DMS114 treated with DMSO at 0.1 percent for 48 hours (cell line): ENCODE data around the gene XPNPEP1.
A peak's percentile ranks its signal among the peaks of the same experiment; 100 is the strongest.

Experiments
- DNase-seq: peaks from one replicate; lab custom pipeline; 2025; ENCODE audit not compliant: unreplicated experiment; lab: John Stamatoyannopoulos, UW

Gene XPNPEP1

DNA sequence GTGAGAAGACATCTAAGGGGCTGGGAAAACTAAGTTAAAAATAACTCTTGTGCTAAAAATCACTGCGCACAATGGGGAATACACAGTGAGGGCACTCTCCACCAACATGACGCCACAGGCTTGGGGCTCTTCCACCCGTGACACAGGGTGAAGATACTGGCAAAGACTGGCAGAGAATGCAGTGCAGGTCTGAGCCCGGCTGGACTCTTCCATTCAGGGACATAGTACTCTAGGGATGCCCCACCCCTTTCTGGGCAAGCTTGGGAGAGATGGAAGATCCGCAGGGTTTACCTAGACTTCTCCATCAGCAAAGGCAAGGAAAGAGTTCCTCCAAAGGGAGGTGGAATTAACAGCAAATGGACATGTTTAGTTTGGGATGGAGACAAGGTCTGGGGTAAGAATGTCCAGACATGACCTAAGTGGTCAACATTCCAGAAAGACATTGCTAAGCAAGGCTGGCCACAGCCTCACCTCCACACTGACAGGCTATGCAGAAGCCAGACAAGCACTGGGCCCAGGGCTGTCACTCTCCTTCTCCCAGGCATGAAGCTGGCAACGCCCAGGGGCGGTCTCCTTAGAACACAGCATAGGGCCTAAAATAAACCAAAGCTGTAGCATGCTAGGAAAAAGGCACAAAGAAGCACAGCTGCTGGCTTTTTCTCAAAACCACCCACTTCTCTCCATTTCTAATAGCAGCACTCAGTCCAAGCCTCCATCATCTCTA lies 28.1 kb downstream of the XPNPEP1 start:
- DNase-seq, result no peak

DNA sequence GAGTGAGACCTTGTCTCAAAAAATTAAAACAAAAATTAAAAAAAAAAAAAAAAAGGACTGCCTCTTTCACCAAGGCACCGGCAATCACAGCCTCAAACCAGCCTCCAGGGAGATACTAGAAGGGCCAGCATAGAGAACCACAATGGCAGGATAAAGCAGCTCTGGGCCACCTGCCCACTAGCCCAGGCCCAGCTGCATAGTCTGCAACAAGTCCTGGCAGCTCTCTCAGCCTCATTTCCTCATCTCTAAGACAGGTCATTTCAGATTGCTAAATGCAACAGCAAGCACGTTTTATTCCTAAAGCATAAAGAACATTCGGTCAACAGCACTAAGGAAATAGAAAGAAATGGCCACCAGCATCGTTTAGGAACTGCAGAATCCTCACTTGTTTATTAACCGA lies 28.8 kb downstream of the XPNPEP1 start:
- DNase-seq, result no peak

DNA sequence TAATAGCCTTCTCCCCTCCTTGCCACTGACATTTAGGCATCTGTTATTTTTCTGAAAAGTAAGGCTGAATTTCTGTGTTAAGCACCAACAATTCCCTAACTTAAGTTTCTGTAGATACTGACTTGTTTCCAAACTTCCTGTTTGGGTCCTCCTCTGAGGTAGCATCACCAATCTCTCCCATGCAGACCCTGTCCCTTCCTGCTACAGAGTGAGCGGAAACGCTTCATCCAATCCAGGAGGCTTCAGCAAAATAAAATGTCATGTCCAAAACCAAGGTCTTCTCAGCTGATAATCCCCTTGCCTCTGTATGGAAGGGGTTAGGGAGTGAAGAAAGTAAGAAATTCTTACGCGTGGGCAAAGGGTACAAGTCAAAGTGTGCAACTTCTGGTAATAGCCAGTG lies 29.9 kb downstream of the XPNPEP1 start:
- DNase-seq, result no peak

DNA sequence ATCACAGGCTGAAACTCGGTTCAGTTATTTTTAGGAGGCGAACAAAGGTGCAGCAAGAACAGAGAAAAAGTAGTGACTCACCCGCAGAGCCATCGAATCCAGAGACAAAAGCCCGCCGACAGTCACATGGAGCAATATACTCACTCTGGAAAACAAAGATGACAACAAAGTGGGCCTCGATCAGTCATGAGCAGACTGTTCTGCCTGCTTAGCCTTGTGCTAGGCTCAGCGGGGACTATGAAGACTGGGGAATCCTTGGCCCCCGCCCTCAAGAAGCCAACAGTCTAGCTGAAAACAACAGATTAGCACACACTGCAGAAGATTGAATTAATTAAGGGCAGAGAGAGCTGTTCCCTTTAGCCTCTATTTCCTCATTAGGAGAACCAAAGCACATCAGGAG lies 30.4 kb downstream of the XPNPEP1 start:
- no peak for DNase-seq

DNA sequence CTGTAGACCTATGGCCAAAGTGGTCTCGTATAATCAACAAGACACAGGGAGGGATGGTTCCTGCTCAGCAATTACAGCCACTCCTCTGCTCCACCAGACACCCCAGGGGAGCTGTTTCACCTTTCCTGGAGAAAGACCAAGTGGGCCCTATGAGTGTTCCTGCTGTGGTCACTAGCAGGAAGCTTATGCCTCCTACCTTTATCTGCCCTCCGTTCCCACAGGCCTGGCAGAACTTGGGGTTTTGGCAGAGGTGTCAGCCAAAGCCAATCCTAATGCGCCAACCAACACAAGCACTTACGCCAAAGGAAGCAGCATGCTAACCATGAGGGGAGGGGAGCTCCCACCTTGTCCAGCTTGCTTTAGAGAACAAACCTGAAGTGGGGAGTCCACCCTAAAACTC lies 31.2 kb downstream of the XPNPEP1 start:
- no peak for DNase-seq

DNA sequence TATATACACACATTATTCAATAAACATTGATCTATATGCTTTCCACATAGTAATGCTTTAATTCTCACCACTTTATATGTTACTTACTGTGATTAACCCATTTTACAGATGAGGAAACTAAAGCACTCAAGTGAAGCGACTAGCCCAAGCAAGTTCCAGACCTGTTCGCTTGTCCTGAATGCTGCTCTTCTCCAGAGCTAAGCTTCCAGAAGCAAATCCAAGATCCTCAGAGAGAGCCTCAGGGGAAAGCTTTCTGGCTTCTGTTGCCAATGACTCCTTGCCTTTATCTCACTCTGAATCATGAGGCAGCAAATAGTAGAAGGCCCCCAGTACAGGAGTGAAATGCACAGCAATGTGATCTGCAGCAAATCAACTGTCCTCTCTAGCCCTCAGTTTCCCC lies 32.2 kb downstream of the XPNPEP1 start:
- no peak for DNase-seq

DNA sequence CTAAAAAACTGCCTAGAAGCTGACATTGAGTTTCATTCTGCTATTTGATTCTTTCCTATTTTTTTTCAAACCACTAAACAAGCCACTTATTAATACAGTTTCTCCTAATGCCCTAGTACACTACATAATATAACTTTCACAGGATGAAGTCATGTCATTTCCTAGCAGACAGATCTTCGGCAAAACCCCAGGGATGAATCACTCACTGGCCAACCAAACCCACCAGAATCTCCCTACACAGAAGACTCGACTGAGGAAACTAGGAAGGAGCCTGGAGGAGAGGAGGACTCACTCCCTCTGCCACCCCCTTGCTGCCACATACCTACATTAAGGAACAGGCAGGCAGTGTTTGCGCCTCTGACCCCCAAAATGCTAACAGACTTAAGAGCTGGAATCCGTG lies 33.4 kb downstream of the XPNPEP1 start:
- no peak for DNase-seq

DNA sequence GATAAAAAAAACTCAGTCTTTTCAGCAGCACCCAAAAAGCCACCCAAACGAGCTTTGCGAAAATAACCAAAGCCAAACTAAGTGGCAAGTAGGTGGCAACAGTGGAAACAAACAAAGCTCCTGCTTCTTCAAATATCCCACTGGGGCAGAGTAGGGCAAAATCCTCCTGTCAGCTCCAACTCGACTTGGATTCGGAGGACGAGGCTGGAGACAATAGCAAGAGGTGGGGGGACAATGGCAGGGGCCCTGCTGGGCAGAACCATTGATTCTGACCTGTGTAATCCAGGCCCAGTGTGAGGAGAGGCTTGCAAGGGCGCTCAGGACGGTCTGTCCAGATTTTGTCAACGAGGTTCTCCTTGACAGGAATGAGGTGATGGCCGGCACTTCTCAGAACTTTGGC lies 35.5 kb downstream of the XPNPEP1 start:
- DNase-seq, result no peak

DNA sequence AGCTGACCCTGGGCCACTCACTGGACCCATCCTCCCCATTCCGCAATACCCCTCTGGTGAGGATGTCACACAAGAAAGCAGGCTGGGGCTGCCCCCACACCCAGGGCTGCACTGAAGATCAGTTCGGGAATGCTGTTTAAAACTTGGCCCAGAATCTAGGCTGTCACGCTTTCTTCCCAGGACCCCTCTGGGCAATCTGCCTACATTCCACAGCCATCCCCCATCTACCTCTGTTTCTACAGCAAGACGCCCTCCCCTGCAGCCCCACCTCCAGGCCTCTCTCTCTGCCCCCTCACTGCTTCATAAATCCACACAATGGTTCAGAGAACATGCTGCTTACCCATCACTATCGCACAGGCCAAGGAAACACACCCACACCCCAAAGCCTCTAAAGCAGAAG lies 36.1 kb downstream of the XPNPEP1 start:
- DNase-seq, result no peak

DNA sequence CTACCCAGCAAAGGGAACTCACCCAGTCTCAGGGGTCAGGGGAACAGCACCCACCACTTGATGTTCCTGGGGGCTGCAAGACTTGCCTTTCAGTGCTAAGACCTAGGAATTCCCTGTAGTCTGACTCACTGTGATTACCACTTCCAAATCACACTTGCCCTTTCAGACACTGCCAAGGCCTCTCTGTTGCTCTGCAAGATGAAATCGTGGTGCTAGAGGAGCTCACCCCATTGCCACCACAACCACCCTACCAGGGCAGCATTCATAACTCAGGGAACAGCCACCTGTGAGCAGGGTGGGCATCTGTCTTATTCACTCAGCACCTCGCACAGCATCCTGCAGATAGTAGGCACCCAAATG lies 36.5 kb downstream of the XPNPEP1 start:
- no peak for DNase-seq

DNA sequence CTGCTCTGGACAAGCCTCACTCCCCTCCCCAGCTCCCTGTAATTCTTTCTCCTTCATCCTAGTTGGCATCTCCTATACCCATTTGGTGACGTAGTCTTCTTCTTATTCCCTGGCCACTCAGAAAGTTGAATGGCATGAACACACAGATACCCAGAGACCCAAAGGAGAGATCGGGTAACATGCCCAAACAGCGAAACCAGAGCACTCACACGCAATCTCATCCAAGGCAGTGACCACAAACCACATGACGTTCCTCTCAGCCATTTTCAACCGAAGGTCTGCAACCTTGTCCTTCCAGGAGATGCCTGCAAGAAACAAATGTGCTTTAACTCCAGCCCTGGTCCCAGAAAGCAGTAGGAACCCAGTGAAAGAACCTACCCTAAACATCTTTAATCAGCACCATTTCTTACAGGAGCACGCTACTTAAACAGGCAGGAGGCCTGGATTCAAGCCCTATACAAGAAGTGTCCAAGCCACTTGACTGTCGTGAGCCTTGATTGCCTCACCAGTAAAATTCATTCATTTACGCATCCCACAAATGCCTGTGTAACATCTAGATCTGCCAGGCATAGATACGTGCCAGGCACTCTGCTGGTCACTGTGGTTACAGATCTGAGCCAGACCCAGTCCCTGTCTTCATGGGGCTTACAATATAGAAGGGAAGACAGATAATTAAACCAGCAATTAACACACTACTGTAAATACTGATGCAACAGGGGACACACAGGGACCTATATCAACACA lies 37.1 kb downstream of the XPNPEP1 start:
- DNase-seq, result no peak

DNA sequence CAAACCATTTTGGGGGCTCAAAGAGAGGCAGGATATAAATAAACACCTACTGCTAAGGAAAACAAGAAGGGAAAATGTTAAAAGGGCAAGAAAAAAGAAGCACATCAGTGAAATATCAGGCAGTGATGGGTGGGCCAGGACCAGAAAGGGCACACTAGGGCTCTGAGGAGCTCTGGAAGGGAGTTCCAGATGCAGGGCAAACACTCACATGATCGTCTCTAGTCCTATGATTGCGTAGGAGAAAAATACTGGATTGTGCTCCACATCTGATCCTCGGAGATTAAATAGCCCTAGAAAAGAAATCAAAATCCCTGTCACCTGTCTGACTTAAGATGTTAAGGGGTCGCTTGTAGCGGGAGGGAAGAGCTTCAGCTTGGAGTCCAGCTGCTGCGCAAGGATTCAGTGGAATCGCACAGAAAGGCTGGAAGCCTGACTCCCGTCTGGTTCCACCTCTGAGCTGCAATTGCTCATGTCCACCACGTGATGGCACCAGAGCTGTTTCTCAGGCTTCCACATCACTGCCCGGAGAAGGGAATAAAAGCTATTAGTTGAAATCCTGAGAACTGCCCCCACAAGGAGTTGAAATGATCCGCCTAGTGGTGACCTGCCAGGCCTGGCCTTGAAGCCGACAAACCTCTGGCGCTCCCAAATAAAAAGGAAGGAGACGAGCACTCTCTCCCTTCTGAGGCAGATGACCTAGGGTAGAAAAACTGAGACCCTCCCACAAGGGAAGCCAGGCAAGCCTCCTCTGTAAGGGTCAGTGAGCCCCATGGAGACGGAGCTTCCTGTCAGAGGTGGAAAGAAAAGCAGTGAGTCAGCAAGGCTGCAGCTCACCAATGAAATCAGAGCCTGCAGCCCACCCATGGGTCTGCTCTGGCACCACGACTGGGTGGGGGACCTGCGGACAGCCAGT lies 39.2 kb downstream of the XPNPEP1 start:
- peak; percentile 84 for DNase-seq

DNA sequence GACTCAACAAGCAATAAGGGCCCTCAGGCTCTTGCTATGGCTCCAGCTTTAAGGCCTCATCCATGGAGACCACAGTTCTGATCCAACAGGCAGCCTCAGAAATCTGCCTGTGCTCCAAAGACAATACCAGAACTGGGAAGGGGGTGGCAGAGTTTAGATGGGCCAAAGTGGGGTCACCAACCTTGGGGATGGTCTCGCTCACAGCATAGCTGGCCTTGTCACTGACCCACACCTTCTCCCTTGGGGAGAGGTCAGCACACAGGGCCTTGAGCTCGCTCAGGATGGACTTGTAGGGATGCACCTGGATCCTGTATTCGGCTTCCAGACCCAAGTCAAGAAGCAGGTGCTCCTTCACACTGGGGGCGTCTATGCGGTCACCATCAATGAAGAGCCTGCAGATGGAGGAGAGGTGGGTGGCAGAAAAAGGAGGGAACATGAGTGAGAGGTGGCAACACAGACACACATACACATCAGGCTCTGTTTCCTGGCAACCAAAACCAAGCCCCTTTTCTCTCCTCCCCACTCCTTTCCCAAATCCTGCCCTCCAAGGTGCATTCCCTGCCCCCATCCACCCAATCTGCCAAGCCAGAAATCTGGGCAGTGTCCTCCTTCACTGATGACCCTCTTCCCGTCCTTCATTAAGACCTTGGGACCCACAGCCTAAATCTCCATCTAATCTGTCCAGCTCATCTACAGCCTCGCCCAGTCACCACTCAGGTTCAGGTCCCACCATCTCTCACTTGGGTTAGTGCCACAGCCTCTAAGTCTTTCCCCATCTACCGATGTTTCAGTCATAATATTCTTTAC lies 40.9 kb downstream of the XPNPEP1 start:
- no peak for DNase-seq

DNA sequence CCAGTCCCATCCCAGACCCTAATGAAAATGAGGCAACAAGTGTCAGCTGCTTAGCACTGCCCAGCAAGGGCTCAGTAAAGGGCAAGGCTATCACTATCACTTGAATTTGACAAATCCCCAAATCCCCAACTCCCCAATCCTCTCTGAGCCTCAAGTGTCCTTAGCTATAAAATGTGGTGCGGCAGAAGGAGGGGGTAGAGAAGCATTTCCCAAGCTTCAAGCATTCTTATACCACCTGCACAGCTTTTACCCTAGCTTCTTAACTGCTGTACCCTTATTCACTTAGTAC lies 41.6 kb downstream of the XPNPEP1 start:
- DNase-seq, result no peak

DNA sequence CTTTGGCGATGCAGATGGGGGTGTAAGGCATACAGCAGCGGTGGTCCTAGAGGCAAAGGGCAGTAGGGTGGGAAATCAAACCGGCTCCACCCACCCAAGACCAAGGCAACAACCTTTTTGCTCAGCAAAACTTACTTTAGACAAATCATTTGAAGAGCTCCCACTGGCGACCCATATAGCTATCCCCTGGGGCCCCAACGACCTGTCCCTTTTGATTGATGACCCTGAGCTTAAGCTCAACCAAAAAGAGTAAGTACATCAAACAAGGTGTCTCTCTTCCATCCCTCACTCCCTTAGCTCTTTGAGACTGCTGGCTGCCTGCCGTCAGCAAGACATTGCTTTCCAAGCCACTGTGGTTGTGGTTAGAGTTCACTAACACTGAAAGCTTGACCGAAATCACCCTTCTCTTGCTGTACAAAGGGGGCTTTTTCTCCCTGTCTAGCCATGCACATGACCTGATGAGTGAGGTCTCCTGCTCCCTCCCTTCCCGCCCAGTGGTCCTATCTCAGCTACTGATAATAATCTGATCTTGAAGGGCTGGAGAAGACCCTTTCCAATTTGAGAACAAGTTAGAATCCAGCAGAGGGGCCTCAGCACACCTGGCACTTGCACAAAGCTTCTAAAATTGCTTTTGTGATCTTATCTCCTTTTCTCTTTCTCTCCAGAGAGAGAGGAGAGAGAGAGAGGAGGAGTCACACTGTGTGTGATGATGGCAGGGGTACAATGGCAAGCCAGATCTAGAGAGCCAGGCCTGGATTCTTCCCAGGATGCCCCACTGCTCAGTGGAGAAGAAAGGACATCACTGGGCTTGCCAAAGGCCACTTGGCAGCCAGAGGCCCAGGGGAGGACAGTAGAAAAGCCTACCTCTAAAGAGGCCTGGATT lies 42.2 kb downstream of the XPNPEP1 start:
- DNase-seq, result no peak

DNA sequence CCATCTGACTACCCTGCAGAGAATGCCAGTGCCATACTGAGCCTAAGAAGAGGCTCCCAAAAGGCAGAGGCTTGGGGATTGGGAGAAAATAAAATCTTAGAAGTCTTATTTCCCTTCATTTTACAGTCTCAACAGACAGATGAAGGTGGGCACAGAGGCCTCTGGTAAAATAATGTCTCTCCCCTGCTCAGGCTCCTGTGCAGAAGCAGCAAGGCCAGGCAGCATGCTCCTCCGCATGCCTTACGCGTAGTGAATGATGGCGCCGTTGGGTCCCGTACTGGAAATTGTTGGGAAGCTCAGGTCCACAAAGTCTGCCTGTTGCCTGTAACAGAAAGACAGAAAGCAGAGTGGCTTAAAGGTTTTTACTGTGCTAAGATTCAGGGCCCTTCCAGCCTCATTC lies 45.8 kb downstream of the XPNPEP1 start:
- DNase-seq, result no peak

DNA sequence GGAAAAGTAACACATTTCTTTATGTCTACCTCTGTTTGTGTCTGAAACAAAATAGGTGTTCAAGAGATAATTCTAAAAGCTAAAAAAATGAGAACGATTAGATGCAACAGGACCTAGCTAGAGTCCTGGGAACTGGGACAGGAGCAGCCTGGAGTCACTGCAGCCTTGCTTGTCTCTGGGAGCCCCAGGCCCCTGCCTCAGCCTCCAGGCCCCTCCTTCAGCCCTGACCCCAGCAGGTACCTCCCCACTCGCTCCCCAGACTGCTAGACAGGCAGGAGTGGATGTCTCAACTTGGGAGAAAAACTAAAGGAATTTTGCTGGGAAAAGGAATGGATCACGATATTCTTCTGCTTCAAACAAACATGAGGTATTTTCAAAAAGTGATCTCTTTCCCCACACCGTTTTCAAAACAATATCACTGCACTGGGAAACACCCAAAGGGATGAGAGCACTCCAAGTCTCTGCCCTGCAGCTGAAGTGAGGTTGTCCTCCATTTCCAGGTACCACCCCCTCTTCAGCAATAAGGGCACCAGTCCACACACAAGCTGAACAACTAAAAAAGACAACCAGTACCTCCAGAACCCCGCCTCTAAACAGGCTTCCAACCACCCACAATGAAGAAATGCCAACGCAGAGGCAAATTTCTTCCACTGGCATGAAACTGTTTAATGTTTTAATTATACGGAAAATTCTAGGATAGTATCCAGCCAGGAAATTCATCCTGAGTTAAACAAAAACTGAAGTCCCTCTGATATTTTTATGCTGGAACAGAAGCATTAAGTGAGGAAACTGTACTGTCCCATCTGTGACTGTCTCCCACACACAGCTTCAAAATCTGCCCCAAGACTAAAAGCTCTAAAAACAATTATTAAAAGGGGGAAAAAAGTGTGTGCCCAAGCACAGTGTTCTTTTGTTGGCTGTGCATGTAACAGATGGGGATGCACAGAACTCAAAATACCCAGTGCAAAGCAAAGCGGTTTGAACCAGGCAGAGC lies 47.2 kb downstream of the XPNPEP1 start:
- no peak for DNase-seq

DNA sequence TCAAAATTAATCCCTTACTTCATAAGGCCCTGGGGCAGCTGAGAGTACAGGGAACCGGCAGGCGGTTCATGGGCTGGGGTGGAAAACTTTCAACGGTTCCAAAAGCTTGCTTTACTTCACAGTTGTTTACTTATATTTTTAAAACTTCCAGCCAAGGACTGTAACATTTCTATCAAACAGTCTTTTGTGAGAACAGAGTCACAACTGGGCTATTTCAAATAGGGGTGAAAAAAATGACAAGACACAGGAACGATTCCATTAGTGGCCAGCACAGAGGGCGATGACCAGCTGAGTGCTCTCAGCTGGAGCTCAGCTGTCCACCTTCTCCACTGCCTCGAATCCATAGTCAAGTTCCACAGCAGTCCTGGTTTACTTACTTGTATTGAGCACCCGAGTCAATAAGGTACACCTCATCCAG lies 48.2 kb downstream of the XPNPEP1 start:
- DNase-seq, result no peak

DNA sequence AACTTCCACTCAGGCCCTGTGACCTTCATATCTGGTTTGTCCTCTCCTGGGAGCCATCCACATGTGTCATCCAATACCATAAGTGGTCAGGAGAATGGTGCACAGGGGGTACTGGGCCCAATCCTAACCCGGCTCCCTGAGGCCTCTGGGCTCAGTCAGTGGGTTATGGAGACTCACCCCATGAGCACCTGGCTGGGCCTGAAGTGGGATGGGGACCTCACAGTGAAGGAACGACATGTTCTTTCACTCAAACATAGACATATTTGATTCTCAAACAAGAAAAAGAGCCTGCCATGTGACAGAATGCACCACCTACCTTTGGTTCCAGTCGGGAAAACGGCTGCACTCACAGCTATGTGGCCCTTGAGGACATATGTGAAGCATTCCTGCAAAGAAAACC lies 51.8 kb downstream of the XPNPEP1 start:
- no peak for DNase-seq
